SU-DHL-6 (cell line): ENCODE data around the gene PHF20.

ENCODE experiments used
- CTCF ChIP-seq: fragments of 200-600 bp; sonication (generic); IDR thresholded peaks from one replicate; pipeline ENCODE4 v1.5.1; 2017; ENCODE audit warnings: antibody characterized with exemption, mild to moderate bottlenecking, low read length, moderate library complexity; ENCODE audit not compliant: insufficient read depth, poor library complexity, severe bottlenecking
- EZH2phosphoT487 ChIP-seq: fragments of 200-600 bp; sonication (generic), shearing (Covaris generic); conservative IDR thresholded peaks from 2 replicates; pipeline ENCODE4 v1.6.1; 2018; ENCODE audit warnings: mild to moderate bottlenecking, antibody characterized with exemption, low read length, moderate library complexity, mixed read lengths

DNA sequence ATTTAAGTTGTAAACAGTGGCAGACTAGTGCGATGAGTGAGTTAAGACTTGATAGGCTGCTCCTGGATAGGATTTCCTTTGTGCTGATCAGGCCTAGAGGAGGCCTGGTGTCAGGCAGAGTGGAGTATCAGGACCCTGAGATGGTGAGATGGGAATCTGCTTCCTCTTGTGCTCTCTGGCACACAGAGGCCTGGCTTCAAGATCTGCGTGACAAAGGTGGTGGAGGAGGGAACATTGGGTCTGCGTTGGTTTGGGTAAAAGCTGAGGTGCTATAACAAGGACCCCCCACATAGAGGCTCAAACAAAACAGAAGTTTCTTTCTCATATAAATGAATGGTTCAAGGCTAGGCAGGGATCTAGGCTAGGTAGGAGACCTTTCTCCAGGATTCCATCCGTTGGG, 162.2 kb downstream of the PHF20 start:
- TF ChIP-seq CTCF (no peak), EZH2phosphoT487 (no peak)
